Stomach smooth muscle (tissue), 2 donors: ENCODE measurements around the gene SCIN.

Experiments used
- H3K27ac ChIP-seq: one replicate; pipeline ENCODE4 v1.7.0; 2013; ENCODE audit warnings: mild to moderate bottlenecking, low read length, inconsistent platforms
- H3K27me3 ChIP-seq, 2 donors: one replicate each; pipeline ENCODE4 v1.7.0; 2013; ENCODE audit warnings: low read length in 2 of 2; ENCODE audit not compliant: insufficient read depth in 2 of 2, control insufficient read depth in 1 of 2
- H3K36me3 ChIP-seq, 2 donors: one replicate each; pipeline ENCODE4 v1.7.0; 2013; ENCODE audit warnings: low read length in 2 of 2; ENCODE audit not compliant: control insufficient read depth in 2 of 2, insufficient read depth in 2 of 2
- H3K4me1 ChIP-seq: one replicate; pipeline ENCODE4 v1.7.0; 2013; ENCODE audit warnings: low read length; ENCODE audit not compliant: control insufficient read depth, insufficient read depth
- H3K4me3 ChIP-seq, 2 donors: one replicate each; pipeline ENCODE4 v1.7.0; 2013; ENCODE audit warnings: low read length in 2 of 2
- H3K9ac ChIP-seq, 2 donors: one replicate each; pipeline ENCODE4 v1.7.0; 2013; ENCODE audit warnings: low read length in 2 of 2, mild to moderate bottlenecking in 1 of 2
- H3K9me3 ChIP-seq, 2 donors: one replicate each; pipeline ENCODE4 v1.7.0; 2013; ENCODE audit warnings: low read length in 2 of 2; ENCODE audit not compliant: control insufficient read depth in 2 of 2
- donor health status: healthy.
- donor health status: Pancreatic carcinoma.

The SCIN gene

GRCh38 chr7:12610899-12611298 is 40.4 kb downstream of the SCIN start:
- Histone ChIP-seq H3K9me3 (no peaks in the 10 kb centered on the region), H3K27ac (no peak overlapping the region), H3K27me3 (no peaks in the 10 kb centered on the region), H3K36me3 (no peaks in the 10 kb centered on the region), H3K4me1 (no peaks in the 10 kb centered on the region), H3K9ac (no peak overlapping the region), H3K4me3 (no peak overlapping the region)

GRCh38 chr7:12612622-12613021 is 42.1 kb downstream of the SCIN start:
- Histone ChIP-seq H3K4me1 (no peaks in the 10 kb centered on the region), H3K9me3 (no peaks in the 10 kb centered on the region), H3K27ac (no peak overlapping the region), H3K36me3 (no peaks in the 10 kb centered on the region), H3K4me3 (no peak overlapping the region), H3K27me3 (no peaks in the 10 kb centered on the region), H3K9ac (no peak overlapping the region)

GRCh38 chr7:12619461-12620069 is 49.0 kb downstream of the SCIN start:
- no peak overlapping the region for H3K9ac ChIP-seq
- no peaks in the 10 kb centered on the region for H3K9me3 ChIP-seq
- H3K4me1 ChIP-seq = no peaks in the 10 kb centered on the region
- no peak overlapping the region for H3K27ac ChIP-seq
- no peaks in the 10 kb centered on the region for H3K36me3 ChIP-seq
- no peak overlapping the region for H3K4me3 ChIP-seq
- H3K27me3 ChIP-seq = no peaks in the 10 kb centered on the region

- H3K36me3 ChIP-seq = no peaks in the 10 kb centered on the region
- no peaks in the 10 kb centered on the region for H3K27me3 ChIP-seq
- no peak overlapping the region for H3K27ac ChIP-seq
- no peak overlapping the region for H3K9ac ChIP-seq
- H3K9me3 ChIP-seq = no peaks in the 10 kb centered on the region
- no peak overlapping the region for H3K4me3 ChIP-seq
- H3K4me1 ChIP-seq = no peaks in the 10 kb centered on the region
These were observed 49.9 kb downstream of the SCIN start for GRCh38 chr7:12620371-12620770.

GRCh38 chr7:12623223-12623622 is 52.7 kb downstream of the SCIN start:
- no peaks in the 10 kb centered on the region for H3K27me3 ChIP-seq
- H3K4me3 ChIP-seq = no peak overlapping the region
- no peak overlapping the region for H3K27ac ChIP-seq
- H3K9me3 ChIP-seq = no peaks in the 10 kb centered on the region
- no peaks in the 10 kb centered on the region for H3K36me3 ChIP-seq
- no peak overlapping the region for H3K9ac ChIP-seq
- no peaks in the 10 kb centered on the region for H3K4me1 ChIP-seq

GRCh38 chr7:12623885-12624498 is 53.5 kb downstream of the SCIN start:
- H3K9ac ChIP-seq = no peak overlapping the region
- H3K4me1 ChIP-seq = no peaks in the 10 kb centered on the region
- no peaks in the 10 kb centered on the region for H3K27me3 ChIP-seq
- H3K9me3 ChIP-seq = no peaks in the 10 kb centered on the region
- no peak overlapping the region for H3K27ac ChIP-seq
- no peaks in the 10 kb centered on the region for H3K36me3 ChIP-seq
- no peak overlapping the region for H3K4me3 ChIP-seq

- Histone ChIP-seq H3K9ac (no peak overlapping the region), H3K27ac (no peak overlapping the region), H3K9me3 (no peaks in the 10 kb centered on the region), H3K4me3 (no peak overlapping the region), H3K4me1 (no peaks in the 10 kb centered on the region), H3K27me3 (no peaks in the 10 kb centered on the region), H3K36me3 (no peaks in the 10 kb centered on the region)
These were observed 55.3 kb downstream of the SCIN start for GRCh38 chr7:12625836-12626235.

- Histone ChIP-seq H3K9ac (no peak overlapping the region), H3K9me3 (no peaks in the 10 kb centered on the region), H3K27me3 (no peaks in the 10 kb centered on the region), H3K4me1 (no peaks in the 10 kb centered on the region), H3K36me3 (no peaks in the 10 kb centered on the region), H3K4me3 (no peak overlapping the region), H3K27ac (no peak overlapping the region)
These were observed 59.4 kb downstream of the SCIN start for GRCh38 chr7:12629816-12630512.

- no peaks in the 10 kb centered on the region for H3K27me3 ChIP-seq
- H3K4me1 ChIP-seq = no peaks in the 10 kb centered on the region
- no peak overlapping the region for H3K9ac ChIP-seq
- H3K36me3 ChIP-seq = no peaks in the 10 kb centered on the region
- H3K4me3 ChIP-seq = no peak overlapping the region
- H3K9me3 ChIP-seq = no peaks in the 10 kb centered on the region
- H3K27ac ChIP-seq = no peak overlapping the region
These were observed 59.9 kb downstream of the SCIN start for GRCh38 chr7:12630513-12630819.

- H3K4me3 ChIP-seq = no peak overlapping the region
- no peak overlapping the region for H3K9ac ChIP-seq
- no peaks in the 10 kb centered on the region for H3K27me3 ChIP-seq
- H3K4me1 ChIP-seq = no peaks in the 10 kb centered on the region
- H3K27ac ChIP-seq = no peak overlapping the region
- no peaks in the 10 kb centered on the region for H3K9me3 ChIP-seq
- H3K36me3 ChIP-seq = no peaks in the 10 kb centered on the region
These were observed 63.1 kb downstream of the SCIN start for GRCh38 chr7:12633582-12633981.

- Histone ChIP-seq H3K27ac (no peak overlapping the region), H3K4me3 (no peak overlapping the region), H3K36me3 (no peaks in the 10 kb centered on the region), H3K9me3 (no peaks in the 10 kb centered on the region), H3K9ac (no peak overlapping the region), H3K4me1 (no peaks in the 10 kb centered on the region), H3K27me3 (no peaks in the 10 kb centered on the region)
These were observed 65.3 kb downstream of the SCIN start for GRCh38 chr7:12635830-12636229.
